HFFc6 (cell line): Measurements from ENCODE around the gene NOL12. TPM values are rescaled to one million over a fixed set of nuclear protein-coding genes. Genes with fewer than 3 reads are reported as not detected.

Experiments
- DNase-seq: peaks from one replicate; pipeline ENCODE4 v3.0.0-alpha.2; 2018
- H3K27ac Mint-ChIP-seq: 2 replicates; pipeline ENCODE4 v1.8.0; 2020; ENCODE audit warnings: mild to moderate bottlenecking, mixed read lengths
- H3K27me3 Mint-ChIP-seq: 2 replicates; pipeline ENCODE4 v1.8.0; 2021; ENCODE audit warnings: mild to moderate bottlenecking, moderate library complexity, mixed read lengths; ENCODE audit not compliant: insufficient read depth
- H3K36me3 Mint-ChIP-seq: 2 replicates; pipeline ENCODE4 v1.8.0; 2021; ENCODE audit warnings: low read depth, mixed read lengths
- H3K4me1 Mint-ChIP-seq: 2 replicates; pipeline ENCODE4 v1.8.0; 2020; ENCODE audit warnings: low read depth, mixed read lengths
- H3K4me3 Mint-ChIP-seq: 2 replicates; pipeline ENCODE4 v1.8.0; 2020; ENCODE audit warnings: mild to moderate bottlenecking, moderate library complexity, mixed read lengths
- H3K9me3 Mint-ChIP-seq: 2 replicates; pipeline ENCODE4 v1.8.0; 2020; ENCODE audit warnings: mild to moderate bottlenecking, mixed read lengths
- CTCF ChIP-seq: fragments of 200-600 bp; sonication (generic); IDR thresholded peaks from 2 replicates; pipeline ENCODE4 v1.5.0; 2021; ENCODE audit warnings: antibody characterized with exemption, mild to moderate bottlenecking
- total RNA-seq, 6 experiments: library from RNA; stranded (reverse); fragmentation: NEBNext Ultra II Directional; extraction: Animal tissue kit (Norgen Biotek cat#: 25700); gene quantifications; 2 replicates in 1 of 6; 3 replicates in 5 of 6; pipeline ENCODE4 v1.2.3, GENCODE V29; 2021

The NOL12 gene
- total RNA-seq, 6 experiments from 2014 or later = 17.7 to 29.6 (median 26.9) TPM

GRCh38 chr22:37709445-37709765 lies 23.3 kb downstream of the NOL12 start:
- peaks cover 5% of the 10 kb centered on the region; the same call in 1 of the 2 replicates for H3K27me3 Mint-ChIP-seq
- no peaks in the 10 kb centered on the region for H3K36me3 Mint-ChIP-seq
- no peak for TF ChIP-seq CTCF
- no peak overlapping the region for H3K27ac Mint-ChIP-seq
- DNase-seq = no peak
- no peak overlapping the region for H3K4me3 Mint-ChIP-seq
- H3K9me3 Mint-ChIP-seq = no peaks in the 10 kb centered on the region
- H3K4me1 Mint-ChIP-seq = no peaks in the 10 kb centered on the region

- Mint-ChIP-seq H3K9me3 (no peaks in the 10 kb centered on the region), H3K4me3 (no peak overlapping the region), H3K4me1 (no peaks in the 10 kb centered on the region), H3K27ac (no peak overlapping the region), H3K36me3 (no peaks in the 10 kb centered on the region), H3K27me3 (peaks cover 3% of the 10 kb centered on the region; the same call in 1 of the 2 replicates)
- DNase-seq = no peak
- TF ChIP-seq CTCF = no peak
These were observed 24.5 kb downstream of the NOL12 start for GRCh38 chr22:37710675-37711074.

- DNase-seq = no peak
- no peak overlapping the region for H3K4me3 Mint-ChIP-seq
- peaks cover 2% of the 10 kb centered on the region for H3K4me1 Mint-ChIP-seq
- H3K27ac Mint-ChIP-seq = no peak overlapping the region
- H3K27me3 Mint-ChIP-seq = peaks cover 4% of the 10 kb centered on the region
- H3K36me3 Mint-ChIP-seq = no peaks in the 10 kb centered on the region
- no peak for TF ChIP-seq CTCF
- no peaks in the 10 kb centered on the region for H3K9me3 Mint-ChIP-seq
These were observed 25.3 kb downstream of the NOL12 start for GRCh38 chr22:37711490-37711889.

GRCh38 chr22:37713761-37714160 lies 27.6 kb downstream of the NOL12 start:
- TF ChIP-seq CTCF = no peak
- H3K27ac Mint-ChIP-seq = no peak overlapping the region
- H3K4me1 Mint-ChIP-seq = peaks cover 10% of the 10 kb centered on the region
- H3K9me3 Mint-ChIP-seq = no peaks in the 10 kb centered on the region
- no peak overlapping the region for H3K4me3 Mint-ChIP-seq
- H3K36me3 Mint-ChIP-seq = no peaks in the 10 kb centered on the region
- peaks cover 8% of the 10 kb centered on the region for H3K27me3 Mint-ChIP-seq
- no peak for DNase-seq

GRCh38 chr22:37714634-37715033 lies 28.5 kb downstream of the NOL12 start:
- Mint-ChIP-seq H3K27me3 (peaks cover 8% of the 10 kb centered on the region), H3K4me3 (no peak overlapping the region), H3K36me3 (no peaks in the 10 kb centered on the region), H3K9me3 (no peaks in the 10 kb centered on the region), H3K4me1 (peaks cover 10% of the 10 kb centered on the region), H3K27ac (no peak overlapping the region)
- DNase-seq = no peak
- TF ChIP-seq CTCF = no peak

GRCh38 chr22:37715760-37716159 lies 29.6 kb downstream of the NOL12 start:
- Mint-ChIP-seq H3K4me3 (no peak overlapping the region), H3K36me3 (no peaks in the 10 kb centered on the region), H3K4me1 (peaks cover 10% of the 10 kb centered on the region), H3K27me3 (peaks cover 10% of the 10 kb centered on the region), H3K27ac (no peak overlapping the region), H3K9me3 (no peaks in the 10 kb centered on the region)
- DNase-seq = no peak
- no peak for TF ChIP-seq CTCF
